Thyroid gland (tissue), 4 donors: ENCODE measurements around the gene ZNF511. TPM values are rescaled to one million over a fixed set of nuclear protein-coding genes. Genes with fewer than 3 reads are reported as not detected.

ENCODE experiments used
- DNase-seq, 2 donors: peaks; one replicate each; pipeline ENCODE4 v3.0.0-alpha.2; 2019
- H3K27ac ChIP-seq, 3 donors: fragments of 200-600 bp; sonication (generic); 1 replicate in 2 of 3; 2 replicates in 1 of 3; pipeline ENCODE4 v1.5.1; 2016 to 2019; ENCODE audit warnings: mild to moderate bottlenecking in 1 of 3, moderate library complexity in 1 of 3
- H3K27me3 ChIP-seq: fragments of 200-600 bp; sonication (generic); one replicate; pipeline ENCODE4 v1.5.1; 2019
- H3K36me3 ChIP-seq, 2 donors: fragments of 200-600 bp; sonication (generic); one replicate each; pipeline ENCODE4 v1.5.1; 2016 to 2019
- H3K4me1 ChIP-seq, 2 donors: fragments of 200-600 bp; sonication (generic); one replicate each; pipeline ENCODE4 v1.5.1; 2017 to 2019
- H3K4me3 ChIP-seq, 3 donors: fragments of 200-600 bp; sonication (generic); replicated peaks in 1 of 3; 1 replicate in 2 of 3; 2 replicates in 1 of 3; pipeline ENCODE4 v1.5.1; 2016; ENCODE audit warnings: mild to moderate bottlenecking in 1 of 3
- H3K9me3 ChIP-seq: fragments of 200-600 bp; sonication (generic); one replicate; pipeline ENCODE4 v1.5.1; 2017
- CTCF ChIP-seq, 6 experiments: fragments of 200-600 bp in 3 of 6; fragments of 450-650 bp in 3 of 6; sonication (generic) in 3 of 6; IDR thresholded peaks; one replicate each; pipeline ENCODE4 v1.5.1; 2016 to 2019; ENCODE audit warnings: antibody characterized with exemption in 6 of 6, mild to moderate bottlenecking in 2 of 6, inconsistent platforms in 1 of 6, moderate library complexity in 1 of 6
- POLR2A ChIP-seq, 2 donors: fragments of 450-650 bp; IDR thresholded peaks; one replicate each; pipeline ENCODE4 v1.6.1; 2017; ENCODE audit warnings: antibody characterized with exemption in 2 of 2, mild to moderate bottlenecking in 2 of 2, moderate library complexity in 1 of 2
- WGBS, 2 donors: methylation state at CpG; one replicate each; pipeline ENCODE4 v1.1.5; 2017; 5-methylcytosine and 5-hydroxymethylcytosine counted together
- intact Hi-C: fragments of 100-400 bp; cut with DNase I; formaldehyde crosslinking; loops from one replicate; pipeline ENCODE4 v1.15.1; 2023
- total RNA-seq, 4 donors: library from RNA; depleted of rRNA; stranded (reverse); fragments of >200 nt; gene quantifications; one replicate each; pipeline ENCODE4 v1.2.3, GENCODE V29; 2016

Gene ZNF511
- total RNA-seq, 4 donors from 2014 or later = 22.0 to 53.6 (median 26.2) TPM

GRCh38 chr10:133341983-133342382 is 33.3 kb downstream of the ZNF511 start:
- no peaks in the 10 kb centered on the region for H3K4me1 ChIP-seq
- 86 to 95% methylated on average over 4 of the region's 4 CpGs for WGBS, 2 donors
- DNase-seq = no peak
- peaks cover 3% of the 10 kb centered on the region for H3K27me3 ChIP-seq
- no peaks in the 10 kb centered on the region for H3K36me3 ChIP-seq
- no peak for TF ChIP-seq POLR2A (IDR thresholded peaks at IDR 0.05)
- no peak for TF ChIP-seq CTCF (IDR thresholded peaks at IDR 0.05)
- no peak overlapping the region for H3K27ac ChIP-seq
- no peaks in the 10 kb centered on the region for H3K9me3 ChIP-seq
- no peak overlapping the region for H3K4me3 ChIP-seq
- intact Hi-C loops = no loop called here

GRCh38 chr10:133342942-133343341 is 34.2 kb downstream of the ZNF511 start:
- 78 to 80% methylated on average over 8 of the region's 8 CpGs for WGBS, 2 donors
- Histone ChIP-seq H3K27me3 (peaks cover 6% of the 10 kb centered on the region), H3K4me3 (no peak overlapping the region), H3K36me3 (no peaks in the 10 kb centered on the region), H3K4me1 (no peaks in the 10 kb centered on the region), H3K27ac (no peak overlapping the region), H3K9me3 (no peaks in the 10 kb centered on the region)
- TF ChIP-seq CTCF (IDR thresholded peaks at IDR 0.05) (no peak), POLR2A (IDR thresholded peaks at IDR 0.05) (no peak)
- no peak for DNase-seq
- intact Hi-C loops = no loop called here

GRCh38 chr10:133343558-133343957 is 34.8 kb downstream of the ZNF511 start:
- no peaks in the 10 kb centered on the region for H3K9me3 ChIP-seq
- DNase-seq = no peak
- H3K36me3 ChIP-seq = no peaks in the 10 kb centered on the region
- H3K4me1 ChIP-seq = no peaks in the 10 kb centered on the region
- H3K4me3 ChIP-seq = no peak overlapping the region
- H3K27me3 ChIP-seq = peaks cover 6% of the 10 kb centered on the region
- no peak for TF ChIP-seq CTCF (IDR thresholded peaks at IDR 0.05)
- TF ChIP-seq POLR2A (IDR thresholded peaks at IDR 0.05) = no peak
- 58 to 65% methylated on average over 9 of the region's 9 CpGs for WGBS, 2 donors
- H3K27ac ChIP-seq = no peak overlapping the region
- intact Hi-C loops = no loop called here

- DNase-seq = no peak
- H3K36me3 ChIP-seq = no peaks in the 10 kb centered on the region
- 59 to 66% methylated on average over 5 of the region's 5 CpGs for WGBS, 2 donors
- H3K27me3 ChIP-seq = peaks cover 6% of the 10 kb centered on the region
- H3K27ac ChIP-seq = no peak overlapping the region
- H3K4me3 ChIP-seq = no peak overlapping the region
- no peak for TF ChIP-seq CTCF (IDR thresholded peaks at IDR 0.05)
- TF ChIP-seq POLR2A (IDR thresholded peaks at IDR 0.05) = no peak
- H3K4me1 ChIP-seq = no peaks in the 10 kb centered on the region
- H3K9me3 ChIP-seq = no peaks in the 10 kb centered on the region
- intact Hi-C loops = no loop called here
Measured at GRCh38 chr10:133344236-133344635, 35.5 kb downstream of the ZNF511 start.

- Histone ChIP-seq H3K4me1 (no peaks in the 10 kb centered on the region), H3K27me3 (peaks cover 6% of the 10 kb centered on the region), H3K4me3 (no peak overlapping the region), H3K36me3 (no peaks in the 10 kb centered on the region), H3K9me3 (no peaks in the 10 kb centered on the region), H3K27ac (no peak overlapping the region)
- WGBS, 2 donors = 49 to 53% methylated on average over 11 of the region's 11 CpGs
- intact Hi-C loops = no loop called here
- TF ChIP-seq POLR2A (IDR thresholded peaks at IDR 0.05) (no peak), CTCF (IDR thresholded peaks at IDR 0.05) (no peak)
- no peak for DNase-seq
Measured at GRCh38 chr10:133346413-133346812, 37.7 kb downstream of the ZNF511 start.
